ENCODE data around the gene AJM1.
A peak's percentile ranks its signal among the peaks of the same experiment; 100 is the strongest.
"Not testable (repeated sequence)": the region's sequence is repeated elsewhere in the genome, so short reads cannot be mapped to it uniquely, and the experiment has no call there.

The AJM1 gene

DNA sequence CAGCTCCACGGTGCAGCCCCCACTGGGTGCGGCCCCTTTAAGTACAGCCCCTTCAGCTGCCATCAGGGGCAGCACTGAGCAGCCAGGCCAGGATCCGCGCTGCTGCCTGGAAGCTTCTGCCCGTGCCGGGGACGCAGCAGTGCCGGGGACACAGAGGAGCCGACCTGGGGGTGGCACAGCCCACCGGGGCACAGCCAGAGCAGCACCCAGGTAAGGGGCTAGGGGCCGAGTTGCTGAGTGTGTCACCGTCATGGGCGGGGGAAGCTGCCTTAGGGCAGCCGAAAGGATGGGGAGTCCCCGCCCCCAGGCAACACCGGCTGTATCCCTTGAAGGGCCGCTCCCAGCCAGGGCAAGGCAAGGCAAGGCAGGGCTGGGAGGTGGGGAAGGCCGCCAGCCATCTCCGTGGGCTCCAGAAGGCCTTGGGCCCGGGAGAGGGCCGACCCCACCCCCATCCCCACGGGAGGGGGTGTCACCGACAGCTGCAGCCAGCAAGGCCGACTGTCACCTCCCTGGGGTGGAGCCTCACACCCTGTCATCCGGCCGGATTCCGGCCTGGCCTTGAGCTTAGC, at the start of gene AJM1:
Gene AJM1 (plus strand): TSS at position 99 of the 569 bp plus-strand sequence. CDS start 1,937 bp downstream, outside the sequence.
- peak; percentile 97 for DNase-seq (ENCODE audit: insufficient read length, low spot score)
- FAIRE-seq, result not testable (repeated sequence)

DNA sequence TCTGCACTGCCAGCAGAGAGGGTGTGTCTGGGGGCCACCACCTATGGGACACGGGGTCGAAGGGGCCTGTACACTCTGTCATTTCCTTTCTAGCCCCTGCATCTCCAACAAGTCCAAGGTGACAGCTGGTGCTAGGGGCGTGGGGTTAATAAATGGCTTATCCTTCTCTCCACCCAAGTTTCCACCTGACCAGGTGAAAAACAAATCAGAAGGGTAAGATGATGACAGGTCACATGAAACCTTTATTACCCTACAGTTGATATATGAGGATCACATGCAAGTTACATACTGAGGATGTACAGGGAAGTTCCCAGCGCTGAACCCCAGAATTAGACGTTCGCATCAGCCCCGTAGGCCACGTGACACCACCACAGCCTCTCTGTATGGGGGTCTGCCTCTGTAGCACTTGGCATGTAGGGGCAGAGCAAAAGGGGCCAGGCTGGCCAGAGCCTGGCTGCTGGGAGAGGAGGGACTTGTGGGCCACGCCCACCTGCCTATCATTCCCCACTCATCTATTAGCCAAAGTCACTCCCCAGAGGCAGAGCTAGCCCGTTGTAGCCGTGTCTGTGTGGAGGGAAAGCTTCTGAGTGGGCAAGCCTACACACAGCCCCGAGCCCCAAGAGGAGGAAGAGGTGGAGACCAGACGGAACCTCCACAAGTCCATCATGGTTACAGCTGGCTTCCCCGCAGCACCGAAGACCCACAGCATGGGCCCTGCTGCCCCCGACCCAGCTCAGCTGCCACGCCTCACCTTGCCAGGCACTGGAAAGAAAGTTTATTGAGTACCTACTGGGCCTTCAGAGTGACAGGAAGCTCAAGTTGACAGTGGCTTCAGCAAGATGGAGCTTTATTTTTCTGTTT, 49.0 kb upstream of the AJM1 start:
- no peak for TF ChIP-seq POLR2A (IDR thresholded peaks at IDR 0.05; ENCODE audit: low read depth, low read length)
- FAIRE-seq, result no peak
- no peak for DNase-seq (ENCODE audit: insufficient read length, low spot score)

- no peak for FAIRE-seq
- 0 out of 2 replicates have a peak, but pooled peaks have one; percentile 7 for TF ChIP-seq POLR2A (IDR thresholded peaks at IDR 0.05; ENCODE audit: low read depth, low read length)
- no peak for DNase-seq (ENCODE audit: insufficient read length, low spot score)
These were observed 47.8 kb upstream of the AJM1 start for GRCh38 chr9:136794281-136794999.

DNA sequence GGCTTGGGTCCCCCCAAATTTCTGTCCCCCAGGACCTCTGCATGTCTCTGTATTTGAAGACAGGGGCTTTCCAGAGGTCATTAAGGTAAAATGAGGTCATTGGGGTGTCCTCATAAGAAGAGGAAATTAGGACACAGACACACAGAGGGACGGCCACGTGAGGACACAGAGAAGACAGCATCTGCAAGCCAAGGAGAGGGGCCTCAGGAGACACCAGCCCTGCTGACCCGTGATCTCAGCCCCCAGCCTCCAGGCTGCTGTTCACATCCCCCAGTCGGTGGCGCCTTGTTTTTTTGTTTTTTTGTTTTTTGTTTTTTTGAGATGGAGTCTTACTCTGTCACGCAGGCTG, 47.3 kb upstream of the AJM1 start:
- 0 out of 2 replicates have a peak, but pooled peaks have one; percentile 1 for TF ChIP-seq POLR2A (IDR thresholded peaks at IDR 0.05; ENCODE audit: low read depth, low read length)
- FAIRE-seq (no peak), DNase-seq (ENCODE audit: insufficient read length, low spot score) (no peak)

GRCh38 chr9:136796238-136796774, 46.0 kb upstream of the AJM1 start, which contains the start of gene CCDC183:
CCDC183 (plus strand) TSS chr9:136796338; CDS start chr9:136796398, 60 bp downstream.
- no peak for TF ChIP-seq POLR2A (IDR thresholded peaks at IDR 0.05; ENCODE audit: low read depth, low read length)
- DNase-seq (ENCODE audit: insufficient read length, low spot score), result no peak
- no peak for FAIRE-seq

DNA sequence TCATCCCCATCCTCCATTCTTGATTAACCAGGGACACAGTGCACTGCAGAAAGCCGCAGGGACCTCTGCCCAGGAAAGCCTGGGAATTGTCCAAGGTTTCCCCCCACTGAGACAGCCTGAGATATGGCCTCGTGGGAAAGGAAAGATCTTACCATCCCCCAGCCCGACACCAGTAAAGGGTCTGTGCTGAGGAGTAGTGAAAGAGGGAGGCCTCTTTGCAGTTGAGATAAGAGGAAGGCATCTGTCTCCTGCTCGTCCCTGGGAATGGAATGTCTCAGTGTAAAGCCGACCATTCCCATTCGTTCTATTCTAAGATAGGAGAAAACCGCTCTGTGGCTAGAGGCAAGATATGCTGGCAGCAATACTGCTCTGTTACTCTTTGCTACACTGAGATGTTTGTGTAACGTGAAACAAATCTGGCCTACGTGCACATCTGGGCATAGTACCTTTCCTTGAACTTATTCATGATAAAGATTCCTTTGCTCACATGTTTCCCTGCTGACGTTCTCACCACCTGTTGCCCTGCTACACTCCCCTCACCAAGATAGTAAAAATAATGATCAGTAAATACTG, 45.4 kb upstream of the AJM1 start:
- DNase-seq (ENCODE audit: insufficient read length, low spot score); FAIRE-seq: not testable (repeated sequence)

DNA sequence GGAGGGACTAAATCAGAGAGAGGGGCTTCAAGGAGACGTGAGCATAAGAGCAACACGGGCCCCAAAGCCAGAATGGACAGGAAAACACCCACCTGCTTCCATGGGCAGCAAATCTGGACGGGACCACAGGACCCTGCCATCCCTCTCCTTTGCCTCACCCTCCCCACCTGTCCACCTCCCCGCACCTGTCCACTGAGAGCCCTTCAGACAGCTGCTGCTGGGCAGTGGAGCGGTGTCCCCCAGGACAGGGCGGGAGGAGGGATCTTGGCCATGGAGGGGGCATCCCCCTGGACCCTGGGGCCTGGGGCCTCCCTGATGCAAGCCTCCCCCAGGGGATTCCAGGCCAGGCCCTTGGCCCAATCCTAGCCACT, 43.6 kb upstream of the AJM1 start:
- TF ChIP-seq POLR2A (IDR thresholded peaks at IDR 0.05; ENCODE audit: low read depth, low read length), result no peak
- FAIRE-seq (no peak), DNase-seq (ENCODE audit: insufficient read length, low spot score) (no peak)

GRCh38 chr9:136799079-136799853, 43.0 kb upstream of the AJM1 start:
- TF ChIP-seq POLR2A (IDR thresholded peaks at IDR 0.05; ENCODE audit: low read depth, low read length), result no peak
- FAIRE-seq (no peak), DNase-seq (ENCODE audit: insufficient read length, low spot score) (no peak)

DNA sequence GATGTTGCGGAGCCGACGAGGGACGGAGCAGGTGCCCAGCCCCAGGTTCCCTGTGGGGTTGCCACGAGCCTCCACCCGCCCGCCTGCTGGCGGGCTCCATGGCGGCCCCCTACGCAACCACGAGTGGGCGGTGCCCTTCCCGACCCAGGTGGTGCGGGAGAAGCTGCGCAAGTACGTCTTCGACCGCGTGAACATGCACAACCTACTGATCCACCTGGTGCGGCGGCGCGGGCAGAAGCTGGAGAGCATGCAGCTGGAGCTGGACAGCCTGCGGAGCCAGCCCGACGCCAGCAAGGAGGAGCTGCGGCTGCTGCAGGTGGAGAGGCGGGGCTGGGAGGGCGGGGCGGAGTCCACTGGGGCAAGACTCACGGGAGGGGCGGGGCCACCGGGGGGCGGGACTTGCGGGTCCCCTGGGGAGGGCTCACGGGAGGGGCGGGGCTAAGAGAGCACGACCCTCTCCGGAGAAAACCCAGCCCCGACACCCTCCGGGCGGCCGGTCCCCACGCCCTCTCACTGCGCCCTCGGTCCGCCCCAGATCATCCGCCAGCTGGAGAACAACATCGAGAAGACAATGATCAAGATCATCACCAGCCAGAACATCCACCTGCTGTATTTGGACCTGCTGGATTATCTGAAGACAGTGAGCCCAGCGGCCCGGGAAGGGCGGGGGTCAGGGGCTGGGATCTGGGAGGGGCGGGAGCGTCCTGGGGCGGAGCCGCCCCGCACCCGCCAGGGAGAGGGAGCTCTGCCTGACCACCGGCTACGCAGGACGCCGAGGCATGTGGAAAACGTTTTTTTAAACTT, 42.2 kb upstream of the AJM1 start:
- DNase-seq (ENCODE audit: insufficient read length, low spot score) (peak; percentile 94), FAIRE-seq (no peak)
- no peak for TF ChIP-seq POLR2A (IDR thresholded peaks at IDR 0.05; ENCODE audit: low read depth, low read length)

DNA sequence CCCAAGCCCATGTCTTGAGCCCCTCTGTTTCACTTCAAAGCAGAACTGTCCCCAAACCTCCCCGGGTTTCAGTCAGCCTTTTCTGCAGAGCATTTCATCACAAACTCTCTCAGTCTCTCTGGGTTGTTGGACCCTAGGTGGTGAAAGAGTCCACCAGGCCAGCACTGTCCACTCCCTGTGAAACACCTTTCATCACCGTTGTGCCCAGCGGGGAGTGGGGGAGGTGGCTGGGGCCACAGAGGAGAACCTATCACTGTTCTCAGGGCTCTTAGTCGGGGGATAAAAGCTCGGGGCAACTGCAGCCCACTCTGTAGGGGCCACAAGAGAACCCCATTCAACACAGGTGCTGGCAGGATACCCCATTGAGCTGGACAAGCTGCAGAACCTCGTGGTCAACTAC, 40.0 kb upstream of the AJM1 start:
- DNase-seq (ENCODE audit: insufficient read length, low spot score) (no peak), FAIRE-seq (no peak)
- TF ChIP-seq POLR2A (IDR thresholded peaks at IDR 0.05; ENCODE audit: low read depth, low read length), result no peak

- not testable (repeated sequence) for DNase-seq (ENCODE audit: insufficient read length, low spot score); FAIRE-seq
These were observed 39.2 kb upstream of the AJM1 start for GRCh38 chr9:136803009-136803550.
